IMR-90 (cell line): ENCODE data around the gene GFM2. TPM values are rescaled to one million over a fixed set of nuclear protein-coding genes. Genes with fewer than 3 reads are reported as not detected.

Source experiments
- ATAC-seq: fragments of 200-7000 bp; cut with Tn5 transposase; 2 replicates; pipeline ENCODE4 v1.9.1; 2020; ENCODE audit warnings: low read depth, mild to moderate bottlenecking, moderate library complexity
- BruUV-seq: library from RNA; stranded (reverse); fragments of 400-500 nt; replicated peaks from 2 replicates; lab custom pipeline; 2021; lab: Mats Ljungman, UMichigan
- CTCF ChIA-PET: fragments of 300-600 bp; formaldehyde crosslinking; extraction: SDS; loops from one replicate; lab custom pipeline; 2021; ENCODE audit warnings: antibody characterized with exemption; lab: Yijun Ruan, JAX
- POLR2A ChIA-PET: fragments of 300-600 bp; sonication (Branson Sonifier 250); formaldehyde crosslinking; loops from one replicate; lab custom pipeline; 2022; ENCODE audit warnings: antibody characterized with exemption; ENCODE audit not compliant: unreplicated experiment; lab: Charles Lee
- DNase-seq: peaks from one replicate; pipeline ENCODE4 v3.0.0; 2013
- H2AFZ ChIP-seq: replicated peaks from 2 replicates; pipeline ENCODE3; 2013; ENCODE audit warnings: low read length, mild to moderate bottlenecking; ENCODE audit not compliant: poor library complexity
- H2AK5ac ChIP-seq: 2 replicates; pipeline ENCODE4 v1.6.1; 2013; ENCODE audit warnings: low read depth, low read length, inconsistent platforms
- H2AK9ac ChIP-seq: replicated peaks from 2 replicates; pipeline ENCODE3; 2013; ENCODE audit warnings: mild to moderate bottlenecking, low read depth, low read length, moderate library complexity; ENCODE audit not compliant: poor library complexity
- H2BK120ac ChIP-seq: 2 replicates; pipeline ENCODE4 v1.6.1; 2013; ENCODE audit warnings: low read depth, low read length, inconsistent platforms
- H2BK15ac ChIP-seq: 3 replicates; pipeline ENCODE4 v1.6.1; 2013; ENCODE audit warnings: low read depth, low read length, inconsistent platforms
- H2BK20ac ChIP-seq: 2 replicates; pipeline ENCODE4 v1.6.1; 2013; ENCODE audit warnings: low read depth, mild to moderate bottlenecking, inconsistent platforms, low read length, moderate library complexity
- H2BK5ac ChIP-seq: 2 replicates; pipeline ENCODE4 v1.6.1; 2013; ENCODE audit warnings: mild to moderate bottlenecking, low read depth, low read length, inconsistent platforms; ENCODE audit not compliant: poor library complexity, severe bottlenecking
- H3K14ac ChIP-seq: replicated peaks from 2 replicates; pipeline ENCODE4 v1.6.1; 2013; ENCODE audit warnings: low read depth, low read length, inconsistent platforms
- H3K18ac ChIP-seq: 2 replicates; pipeline ENCODE4 v1.6.1; 2013; ENCODE audit warnings: low read depth, low read length, control low read depth
- H3K23ac ChIP-seq: 2 replicates; pipeline ENCODE4 v1.6.1; 2013; ENCODE audit warnings: low read depth, low read length, inconsistent platforms
- H3K27ac ChIP-seq: 2 replicates; pipeline ENCODE4 v1.5.1; 2013; ENCODE audit warnings: mild to moderate bottlenecking, control low read depth, low read length; ENCODE audit not compliant: insufficient read depth
- H3K27me3 ChIP-seq: 2 replicates; pipeline ENCODE4 v1.6.1; 2013; ENCODE audit warnings: low read length; ENCODE audit not compliant: control insufficient read depth, insufficient read depth
- H3K36me3 ChIP-seq: 2 replicates; pipeline ENCODE4 v1.6.1; 2013; ENCODE audit warnings: low read length, mixed read lengths; ENCODE audit not compliant: control insufficient read depth, insufficient read depth
- H3K4ac ChIP-seq: 2 replicates; pipeline ENCODE4 v1.6.1; 2013; ENCODE audit warnings: low read depth, low read length, inconsistent platforms
- H3K4me1 ChIP-seq: 2 replicates; pipeline ENCODE4 v1.6.1; 2013; ENCODE audit warnings: low read length, mixed read lengths; ENCODE audit not compliant: control insufficient read depth, insufficient read depth
- H3K4me2 ChIP-seq: 2 replicates; pipeline ENCODE4 v1.6.1; 2013; ENCODE audit warnings: low read depth, mild to moderate bottlenecking, control low read depth, low read length, moderate library complexity
- H3K4me3 ChIP-seq: 2 replicates; pipeline ENCODE4 v1.5.1; 2013; ENCODE audit warnings: low read depth, mild to moderate bottlenecking, control low read depth, low read length, moderate library complexity; ENCODE audit not compliant: insufficient read depth
- H3K56ac ChIP-seq: 2 replicates; pipeline ENCODE4 v1.6.1; 2013; ENCODE audit warnings: low read length, inconsistent platforms; ENCODE audit not compliant: insufficient read depth; ENCODE audit errors: extremely low read depth
- H3K79me1 ChIP-seq, 2 experiments: 2 replicates each; pipeline ENCODE4 v1.6.1; 2013; ENCODE audit warnings: low read length in 2 of 2, inconsistent platforms in 1 of 2, low read depth in 1 of 2
- H3K9ac ChIP-seq: 2 replicates; pipeline ENCODE4 v1.6.1; 2013; ENCODE audit warnings: low read depth, low read length, control low read depth
- H3K9me1 ChIP-seq: 2 replicates; pipeline ENCODE4 v1.6.1; 2013; ENCODE audit warnings: low read length, inconsistent platforms; ENCODE audit not compliant: insufficient read depth
- H3K9me3 ChIP-seq: 2 replicates; pipeline ENCODE4 v1.6.1; 2013; ENCODE audit warnings: low read length; ENCODE audit not compliant: control insufficient read depth, insufficient read depth
- H4K20me1 ChIP-seq: 2 replicates; pipeline ENCODE4 v1.6.1; 2013; ENCODE audit warnings: low read length, inconsistent platforms; ENCODE audit not compliant: insufficient read depth
- H4K5ac ChIP-seq: 2 replicates; pipeline ENCODE4 v1.6.1; 2013; ENCODE audit warnings: mild to moderate bottlenecking, low read depth, low read length, control low read depth
- H4K8ac ChIP-seq, 2 experiments: 2 replicates each; pipeline ENCODE4 v1.6.1; 2013; ENCODE audit warnings: low read depth in 2 of 2, low read length in 2 of 2, control low read depth in 1 of 2, inconsistent platforms in 1 of 2
- H4K91ac ChIP-seq: 2 replicates; pipeline ENCODE4 v1.6.1; 2013; ENCODE audit warnings: low read depth, low read length, inconsistent platforms; ENCODE audit not compliant: insufficient read depth
- CEBPB ChIP-seq: IDR thresholded peaks from 2 replicates; pipeline ENCODE4 v1.6.1; 2012; ENCODE audit warnings: low read depth, low read length, improper control_type of control experiment
- CHD1 ChIP-seq: IDR thresholded peaks from 2 replicates; pipeline ENCODE4 v1.6.1; 2012; ENCODE audit warnings: low read depth, low read length, improper control_type of control experiment
- RAD21 ChIP-seq: IDR thresholded peaks from 2 replicates; pipeline ENCODE4 v1.6.1; 2012; ENCODE audit warnings: low read length, improper control_type of control experiment
- RCOR1 ChIP-seq: IDR thresholded peaks from 2 replicates; pipeline ENCODE4 v1.6.1; 2012; ENCODE audit warnings: mild to moderate bottlenecking, low read length, improper control_type of control experiment; ENCODE audit not compliant: insufficient replicate concordance
- SMC3 ChIP-seq: fragments of 150-350 bp; IDR thresholded peaks from 2 replicates; pipeline ENCODE4 v1.6.1; 2016; ENCODE audit warnings: low read depth, mild to moderate bottlenecking, antibody characterized with exemption, low read length, moderate library complexity
- USF2 ChIP-seq: fragments of 150-350 bp; IDR thresholded peaks from 2 replicates; pipeline ENCODE4 v1.6.1; 2017; ENCODE audit warnings: mild to moderate bottlenecking, antibody characterized with exemption, low read length, low read depth
- WGBS, 2 experiments: methylation state at CpG; one replicate each; pipeline versions ENCODE4 v1.1.5 to v1.1.7; 2013; ENCODE audit warnings: missing lambda C conversion rate in 2 of 2; ENCODE audit not compliant: insufficient read length in 1 of 2; ENCODE audit errors: extremely low coverage in 2 of 2; 5-methylcytosine and 5-hydroxymethylcytosine counted together
- dilution Hi-C: fragments of 300-500 bp; cut with HindIII; formaldehyde crosslinking; loops from one replicate; pipeline ENCODE4 v1.14.3; 2018; ENCODE audit warnings: low sequenced_read_pairs; ENCODE audit not compliant: unreplicated experiment
- in situ Hi-C: fragments of 300-500 bp; cut with MboI; formaldehyde crosslinking; loops from 3 replicates; pipeline ENCODE4 v1.14.3; 2019; ENCODE audit warnings: low sequenced_read_pairs, inconsistent platforms, mixed read lengths
- intact Hi-C: fragments of 100-400 bp; cut with micrococcal nuclease; formaldehyde crosslinking; loops from 2 replicates; pipeline ENCODE4 v1.10.0; 2022
- polyA plus RNA-seq, 3 experiments: library from polyadenylated mRNA; depleted of rRNA; stranded (reverse); fragments of >200 nt; gene quantifications; 2 replicates each; pipeline ENCODE4 v1.2.3, GENCODE V29; 2012; ENCODE audit warnings: low replicate concordance in 1 of 3
- total RNA-seq: library from RNA; depleted of rRNA; stranded (reverse); fragments of >200 nt; gene quantifications from 2 replicates; pipeline ENCODE4 v1.2.3, GENCODE V29; 2012
- TF ChIP-seq, protein P1 (sequence below): fragments of 150-350 bp; IDR thresholded peaks from 2 replicates; pipeline ENCODE4 v1.6.1; 2016; ENCODE audit warnings: low read depth, mild to moderate bottlenecking, low read length, moderate library complexity, borderline replicate concordance

The GFM2 gene
- total and polyA plus RNA-seq, 2 of the 4 experiments (the other 2 are of a cell fraction), result 23.3 to 45.7 TPM

DNA sequence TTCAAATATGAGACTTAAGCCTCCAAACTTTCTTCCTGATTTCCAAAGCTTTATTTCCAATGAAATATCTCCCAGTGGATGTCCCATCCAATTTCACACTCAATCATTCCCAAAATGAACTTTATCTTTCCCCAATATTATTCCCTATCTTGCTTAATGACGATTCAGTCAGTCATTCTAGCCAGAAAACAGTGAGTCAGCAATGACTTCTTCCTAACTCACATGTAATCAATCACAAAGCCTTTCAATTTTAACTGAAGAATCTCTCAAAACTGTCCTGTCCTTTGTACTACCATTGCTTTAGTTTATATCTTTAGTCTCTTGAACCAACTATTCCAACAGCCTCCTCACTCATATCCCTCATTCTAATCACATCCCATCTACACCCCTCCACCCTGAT lies 35.0 kb upstream of the GFM2 start:
- BruUV-seq, result no TSS peak
- POLR2A ChIA-PET, result no interaction called here
- in situ Hi-C loops, result no loop called here

More for the DNA sequence above, 35.0 kb upstream of the GFM2 start:
- Histone ChIP-seq H2BK15ac (no peak overlapping the region), H4K20me1 (no peaks in the 10 kb centered on the region), H3K4me1 (no peaks in the 10 kb centered on the region), H4K5ac (no peak overlapping the region), H2BK120ac (no peak overlapping the region), H3K9me3 (no peaks in the 10 kb centered on the region), H3K14ac (no peak overlapping the region), H2BK20ac (no peak overlapping the region), H3K9ac (no peak overlapping the region), H3K9me1 (no peaks in the 10 kb centered on the region; the same call in 1 of the 2 replicates), H3K4me2 (no peak overlapping the region), H3K4me3 (no peak overlapping the region), H3K23ac (no peak overlapping the region), H3K56ac (no peak overlapping the region), H3K36me3 (no peaks in the 10 kb centered on the region), H2AK9ac (no peak overlapping the region), H2BK5ac (no peak overlapping the region), H4K91ac (no peak overlapping the region), H3K27ac (no peak overlapping the region), H3K79me1 (no peaks in the 10 kb centered on the region), H3K18ac (no peak overlapping the region), H2AFZ (no peak overlapping the region), H2AK5ac (no peak overlapping the region), H3K27me3 (no peaks in the 10 kb centered on the region; the same call in 1 of the 2 replicates), H3K4ac (no peak overlapping the region), H4K8ac (no peak overlapping the region)
- WGBS, 2 experiments, result 0% methylated on average over 1 of the region's 1 CpG; no CpG with 5 or more reads in 1 of the 2 experiments
- TF ChIP-seq, protein P1, sequence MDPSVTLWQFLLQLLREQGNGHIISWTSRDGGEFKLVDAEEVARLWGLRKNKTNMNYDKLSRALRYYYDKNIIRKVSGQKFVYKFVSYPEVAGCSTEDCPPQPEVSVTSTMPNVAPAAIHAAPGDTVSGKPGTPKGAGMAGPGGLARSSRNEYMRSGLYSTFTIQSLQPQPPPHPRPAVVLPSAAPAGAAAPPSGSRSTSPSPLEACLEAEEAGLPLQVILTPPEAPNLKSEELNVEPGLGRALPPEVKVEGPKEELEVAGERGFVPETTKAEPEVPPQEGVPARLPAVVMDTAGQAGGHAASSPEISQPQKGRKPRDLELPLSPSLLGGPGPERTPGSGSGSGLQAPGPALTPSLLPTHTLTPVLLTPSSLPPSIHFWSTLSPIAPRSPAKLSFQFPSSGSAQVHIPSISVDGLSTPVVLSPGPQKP, result no peak
- no peak for TF ChIP-seq RAD21
- TF ChIP-seq USF2, result no peak
- no peak for TF ChIP-seq RCOR1
- no peak for TF ChIP-seq SMC3
- no peak for TF ChIP-seq CHD1
- TF ChIP-seq CEBPB, result no peak
- CTCF ChIA-PET, result no interaction called here
- DNase-seq (peak; percentile 33), ATAC-seq (no peak)
- intact Hi-C loops (no loop called here), dilution Hi-C loops (no loop called here)
